ENCODE measurements around the gene SYNPO. TPM values are rescaled to one million over a fixed set of nuclear protein-coding genes. Genes with fewer than 3 reads are reported as not detected.

SYNPO gene
- polyA plus RNA-seq, 1 donor from 2014 or later: not detected

DNA sequence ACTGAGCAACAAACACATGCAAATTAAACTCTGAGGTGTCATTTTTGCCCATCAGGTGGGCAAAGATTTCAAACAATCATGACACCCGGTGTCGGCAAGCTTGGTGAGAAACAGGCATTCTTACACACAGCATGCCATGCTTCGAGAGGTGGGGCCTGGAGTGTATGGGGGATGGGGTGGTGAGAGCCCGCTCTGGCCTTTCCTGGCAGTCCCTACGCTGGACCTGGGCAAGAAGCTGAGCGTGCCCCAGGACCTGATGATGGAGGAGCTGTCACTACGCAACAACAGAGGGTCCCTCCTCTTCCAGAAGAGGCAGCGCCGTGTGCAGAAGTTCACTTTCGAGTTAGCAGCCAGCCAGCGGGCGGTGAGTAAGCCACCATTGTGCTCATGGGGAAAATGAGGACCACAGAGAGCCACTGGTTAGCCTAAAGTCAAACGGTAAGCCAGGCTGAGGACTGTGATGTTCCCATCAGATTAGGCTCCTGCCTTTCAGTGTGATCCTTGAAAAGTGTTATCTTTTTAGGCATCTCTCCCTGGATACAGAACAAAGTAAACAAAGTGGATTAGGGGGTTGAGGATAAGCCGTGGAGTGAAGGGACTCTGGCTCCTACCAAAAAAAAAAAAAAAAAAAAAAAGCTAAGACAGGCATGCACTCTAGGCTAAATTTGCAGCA lies 30.0 kb downstream of the SYNPO start:
- H3K4me2 ChIP-seq (ENCODE audit: low read length): no peak overlapping the region
- no peak overlapping the region for H3K9ac ChIP-seq (ENCODE audit: low read length)
- peaks cover 30% of the 10 kb centered on the region for H3K27me3 ChIP-seq (ENCODE audit: insufficient read depth, low read depth, low read length)
- H3K27ac ChIP-seq (ENCODE audit: low read length): no peak overlapping the region
- no peak for TF ChIP-seq TAF1 (IDR thresholded peaks at IDR 0.05; ENCODE audit: low read depth)
- no peak for TF ChIP-seq SMC3 (conservative IDR thresholded peaks at IDR 0.05; ENCODE audit: poor library complexity)
- no peak for TF ChIP-seq MXI1 (conservative IDR thresholded peaks at IDR 0.05; ENCODE audit: poor library complexity, severe bottlenecking)
- no peak for TF ChIP-seq POLR2AphosphoS5 (IDR thresholded peaks at IDR 0.05)
- TF ChIP-seq, protein P1, sequence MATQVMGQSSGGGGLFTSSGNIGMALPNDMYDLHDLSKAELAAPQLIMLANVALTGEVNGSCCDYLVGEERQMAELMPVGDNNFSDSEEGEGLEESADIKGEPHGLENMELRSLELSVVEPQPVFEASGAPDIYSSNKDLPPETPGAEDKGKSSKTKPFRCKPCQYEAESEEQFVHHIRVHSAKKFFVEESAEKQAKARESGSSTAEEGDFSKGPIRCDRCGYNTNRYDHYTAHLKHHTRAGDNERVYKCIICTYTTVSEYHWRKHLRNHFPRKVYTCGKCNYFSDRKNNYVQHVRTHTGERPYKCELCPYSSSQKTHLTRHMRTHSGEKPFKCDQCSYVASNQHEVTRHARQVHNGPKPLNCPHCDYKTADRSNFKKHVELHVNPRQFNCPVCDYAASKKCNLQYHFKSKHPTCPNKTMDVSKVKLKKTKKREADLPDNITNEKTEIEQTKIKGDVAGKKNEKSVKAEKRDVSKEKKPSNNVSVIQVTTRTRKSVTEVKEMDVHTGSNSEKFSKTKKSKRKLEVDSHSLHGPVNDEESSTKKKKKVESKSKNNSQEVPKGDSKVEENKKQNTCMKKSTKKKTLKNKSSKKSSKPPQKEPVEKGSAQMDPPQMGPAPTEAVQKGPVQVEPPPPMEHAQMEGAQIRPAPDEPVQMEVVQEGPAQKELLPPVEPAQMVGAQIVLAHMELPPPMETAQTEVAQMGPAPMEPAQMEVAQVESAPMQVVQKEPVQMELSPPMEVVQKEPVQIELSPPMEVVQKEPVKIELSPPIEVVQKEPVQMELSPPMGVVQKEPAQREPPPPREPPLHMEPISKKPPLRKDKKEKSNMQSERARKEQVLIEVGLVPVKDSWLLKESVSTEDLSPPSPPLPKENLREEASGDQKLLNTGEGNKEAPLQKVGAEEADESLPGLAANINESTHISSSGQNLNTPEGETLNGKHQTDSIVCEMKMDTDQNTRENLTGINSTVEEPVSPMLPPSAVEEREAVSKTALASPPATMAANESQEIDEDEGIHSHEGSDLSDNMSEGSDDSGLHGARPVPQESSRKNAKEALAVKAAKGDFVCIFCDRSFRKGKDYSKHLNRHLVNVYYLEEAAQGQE (IDR thresholded peaks at IDR 0.05; ENCODE audit: borderline replicate concordance): no peak
- TF ChIP-seq RAD21 (conservative IDR thresholded peaks at IDR 0.05): no peak
- TF ChIP-seq CTCF (IDR thresholded peaks at IDR 0.05; ENCODE audit: poor library complexity, severe bottlenecking): no peak
- no peak for TF ChIP-seq EP300 (conservative IDR thresholded peaks at IDR 0.05; ENCODE audit: poor library complexity, severe bottlenecking)
- TF ChIP-seq EZH2 (IDR thresholded peaks at IDR 0.05; ENCODE audit: borderline replicate concordance, insufficient read depth, low read length, poor library complexity, severe bottlenecking): no peak
- H3K4me3 ChIP-seq (ENCODE audit: low read length): no peak overlapping the region
- H3F3A ChIP-seq (ENCODE audit: insufficient read depth, low read length, poor library complexity, severe bottlenecking): no peaks in the 10 kb centered on the region
- H3K9me2 ChIP-seq (ENCODE audit: insufficient read depth, low read length): no peaks in the 10 kb centered on the region
- H3K79me2 ChIP-seq (replicated peaks; ENCODE audit: insufficient read depth, low read length): no peaks in the 10 kb centered on the region
- no peaks in the 10 kb centered on the region for H4K20me1 ChIP-seq (ENCODE audit: insufficient read depth)
- no peak overlapping the region for H2AFZ ChIP-seq (ENCODE audit: low read depth, low read length)
- H3K9me3 ChIP-seq (ENCODE audit: low read length): no peaks in the 10 kb centered on the region
- no peaks in the 10 kb centered on the region for H3K36me3 ChIP-seq (ENCODE audit: insufficient read depth, low read length)

DNA sequence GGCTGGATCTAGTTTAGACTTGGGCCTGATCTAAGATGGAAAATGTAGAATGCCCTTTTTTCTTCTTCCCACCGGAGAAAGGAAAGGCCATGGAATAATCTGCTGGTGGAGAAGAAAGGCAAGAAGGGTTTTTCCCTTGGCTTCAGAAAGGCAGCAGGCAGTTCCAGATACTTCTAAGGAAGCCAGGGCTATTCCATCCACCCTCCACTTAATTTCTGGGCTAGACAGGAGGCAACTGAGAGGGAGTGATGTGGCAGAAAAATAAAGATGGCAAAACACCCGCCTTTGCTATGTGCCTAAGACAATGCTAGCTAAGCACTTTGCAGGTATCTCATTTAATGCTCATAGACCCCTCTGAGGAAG lies 30.5 kb downstream of the SYNPO start:
- H2AFZ ChIP-seq (ENCODE audit: low read depth, low read length): no peak overlapping the region
- H3K27ac ChIP-seq (ENCODE audit: low read length): no peak overlapping the region
- no peaks in the 10 kb centered on the region for H3K9me2 ChIP-seq (ENCODE audit: insufficient read depth, low read length)
- peaks cover 30% of the 10 kb centered on the region for H3K27me3 ChIP-seq (ENCODE audit: insufficient read depth, low read depth, low read length)
- no peak overlapping the region for H3K9ac ChIP-seq (ENCODE audit: low read length)
- TF ChIP-seq RAD21 (conservative IDR thresholded peaks at IDR 0.05): no peak
- TF ChIP-seq, protein P1 (IDR thresholded peaks at IDR 0.05; ENCODE audit: borderline replicate concordance): no peak
- no peak for TF ChIP-seq MXI1 (conservative IDR thresholded peaks at IDR 0.05; ENCODE audit: poor library complexity, severe bottlenecking)
- TF ChIP-seq TAF1 (IDR thresholded peaks at IDR 0.05; ENCODE audit: low read depth): no peak
- TF ChIP-seq SMC3 (conservative IDR thresholded peaks at IDR 0.05; ENCODE audit: poor library complexity): no peak
- no peak for TF ChIP-seq EP300 (conservative IDR thresholded peaks at IDR 0.05; ENCODE audit: poor library complexity, severe bottlenecking)
- no peak for TF ChIP-seq POLR2AphosphoS5 (IDR thresholded peaks at IDR 0.05)
- TF ChIP-seq EZH2 (IDR thresholded peaks at IDR 0.05; ENCODE audit: borderline replicate concordance, insufficient read depth, low read length, poor library complexity, severe bottlenecking): no peak
- TF ChIP-seq CTCF (IDR thresholded peaks at IDR 0.05; ENCODE audit: poor library complexity, severe bottlenecking): no peak
- no peak overlapping the region for H3K4me2 ChIP-seq (ENCODE audit: low read length)
- H3K9me3 ChIP-seq (ENCODE audit: low read length): no peaks in the 10 kb centered on the region
- no peaks in the 10 kb centered on the region for H4K20me1 ChIP-seq (ENCODE audit: insufficient read depth)
- no peaks in the 10 kb centered on the region for H3K36me3 ChIP-seq (ENCODE audit: insufficient read depth, low read length)
- H3F3A ChIP-seq (ENCODE audit: insufficient read depth, low read length, poor library complexity, severe bottlenecking): no peaks in the 10 kb centered on the region
- H3K79me2 ChIP-seq (replicated peaks; ENCODE audit: insufficient read depth, low read length): no peaks in the 10 kb centered on the region
- H3K4me3 ChIP-seq (ENCODE audit: low read length): no peak overlapping the region

Measured in neural cell (in vitro differentiated cells).